Measurements from ENCODE around the gene INSL6.

The INSL6 gene

DNA sequence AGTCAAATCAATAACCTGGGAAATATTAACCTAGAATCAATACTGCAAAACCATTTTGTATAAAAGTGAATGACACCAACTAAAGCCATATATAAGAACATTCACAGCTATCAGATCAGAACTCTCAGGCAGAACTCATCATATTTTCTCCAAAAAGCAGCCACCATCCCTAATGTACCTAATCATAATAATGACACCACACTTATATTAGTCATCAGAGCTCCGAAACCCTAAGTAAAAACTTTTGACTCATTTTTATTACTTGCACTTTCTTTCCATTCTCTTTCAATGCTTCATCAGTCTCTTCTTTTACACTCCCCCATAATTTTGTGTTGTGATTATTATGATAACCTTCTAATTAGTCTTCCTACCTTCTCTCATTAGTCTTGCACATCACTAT is 45.3 kb downstream of the INSL6 start:
- no peak overlapping the region for H3K27ac ChIP-seq
- TF ChIP-seq, protein P1, sequence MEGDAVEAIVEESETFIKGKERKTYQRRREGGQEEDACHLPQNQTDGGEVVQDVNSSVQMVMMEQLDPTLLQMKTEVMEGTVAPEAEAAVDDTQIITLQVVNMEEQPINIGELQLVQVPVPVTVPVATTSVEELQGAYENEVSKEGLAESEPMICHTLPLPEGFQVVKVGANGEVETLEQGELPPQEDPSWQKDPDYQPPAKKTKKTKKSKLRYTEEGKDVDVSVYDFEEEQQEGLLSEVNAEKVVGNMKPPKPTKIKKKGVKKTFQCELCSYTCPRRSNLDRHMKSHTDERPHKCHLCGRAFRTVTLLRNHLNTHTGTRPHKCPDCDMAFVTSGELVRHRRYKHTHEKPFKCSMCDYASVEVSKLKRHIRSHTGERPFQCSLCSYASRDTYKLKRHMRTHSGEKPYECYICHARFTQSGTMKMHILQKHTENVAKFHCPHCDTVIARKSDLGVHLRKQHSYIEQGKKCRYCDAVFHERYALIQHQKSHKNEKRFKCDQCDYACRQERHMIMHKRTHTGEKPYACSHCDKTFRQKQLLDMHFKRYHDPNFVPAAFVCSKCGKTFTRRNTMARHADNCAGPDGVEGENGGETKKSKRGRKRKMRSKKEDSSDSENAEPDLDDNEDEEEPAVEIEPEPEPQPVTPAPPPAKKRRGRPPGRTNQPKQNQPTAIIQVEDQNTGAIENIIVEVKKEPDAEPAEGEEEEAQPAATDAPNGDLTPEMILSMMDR (conservative IDR thresholded peaks at IDR 0.05), result no peak

DNA sequence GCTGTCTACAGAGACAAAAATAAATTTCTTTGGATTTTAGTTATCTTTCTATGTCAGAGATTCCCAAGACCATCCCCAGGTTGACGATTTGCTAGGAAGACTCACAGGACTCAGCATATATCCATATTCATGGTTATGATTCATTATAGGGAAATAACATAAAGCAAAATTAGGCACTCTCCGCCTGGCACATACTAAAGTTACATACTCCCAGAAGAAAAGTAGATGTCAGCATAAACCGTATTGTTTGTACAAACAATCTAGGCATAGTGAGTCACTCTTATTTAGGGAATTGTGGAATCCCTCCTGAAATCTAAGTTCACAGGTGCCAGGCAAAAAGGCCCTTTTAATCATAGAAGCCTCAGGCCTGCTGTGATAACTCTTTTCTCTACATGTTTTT is 62.9 kb downstream of the INSL6 start:
- H3K27ac ChIP-seq, result no peak overlapping the region
- TF ChIP-seq, protein P1 (conservative IDR thresholded peaks at IDR 0.05), result no peak

DNA sequence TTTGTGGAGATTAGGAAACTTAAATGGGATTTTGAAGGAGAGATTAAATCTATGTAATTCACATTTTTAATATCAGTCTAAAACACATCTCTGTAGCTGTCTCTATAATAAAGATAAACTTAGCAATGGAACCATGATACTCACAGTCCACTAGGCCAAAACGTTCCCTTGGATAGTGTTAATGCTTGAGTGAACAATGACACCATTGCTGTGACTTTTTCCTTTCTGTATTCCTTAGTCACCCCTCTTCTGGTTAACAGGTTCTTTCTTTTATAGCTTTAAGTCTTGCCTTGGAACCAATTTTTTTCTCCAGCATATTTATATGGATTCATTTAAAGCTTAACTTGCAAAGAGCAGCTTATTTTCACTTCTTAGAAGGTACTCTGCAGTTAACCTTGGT is 63.3 kb downstream of the INSL6 start:
- TF ChIP-seq, protein P1 (conservative IDR thresholded peaks at IDR 0.05), result no peak
- no peak overlapping the region for H3K27ac ChIP-seq

- H3K27ac ChIP-seq, result no peak overlapping the region
- TF ChIP-seq, protein P1 (conservative IDR thresholded peaks at IDR 0.05), result no peak
Measured at GRCh38 chr9:5113994-5114748, 71.3 kb downstream of the INSL6 start.

All from VCaP (cell line).